MCF 10A (cell line): ENCODE measurements around the gene CFAP119. TPM values are rescaled to one million over a fixed set of nuclear protein-coding genes. Genes with fewer than 3 reads are reported as not detected.

Source experiments
- BruUV-seq: library from RNA; stranded (reverse); fragments of 400-500 nt; replicated peaks from 2 replicates; lab custom pipeline; 2021; lab: Mats Ljungman, UMichigan
- CTCF ChIA-PET: fragments of 300-600 bp; sonication (Branson Sonifier 250); formaldehyde crosslinking; extraction: SDS; loops from one replicate; lab custom pipeline; 2021; ENCODE audit warnings: antibody characterized with exemption, inconsistent platforms; lab: Yijun Ruan, JAX
- POLR2A ChIA-PET: fragments of 300-600, 350-650 bp; sonication (Branson Sonifier 250); formaldehyde crosslinking; extraction: SDS; loops from one replicate; lab custom pipeline; 2020; ENCODE audit warnings: antibody characterized with exemption, inconsistent platforms; lab: Yijun Ruan, JAX
- DNase-seq: peaks from one replicate; pipeline ENCODE4 v3.0.0-alpha.2; 2018; ENCODE audit not compliant: unreplicated experiment
- H3K27ac Mint-ChIP-seq: one replicate; pipeline ENCODE4 v1.8.0; 2022; ENCODE audit warnings: mild to moderate bottlenecking, low read depth, mixed read lengths; ENCODE audit not compliant: unreplicated experiment
- H3K27me3 Mint-ChIP-seq: one replicate; pipeline ENCODE4 v1.8.0; 2022; ENCODE audit warnings: mixed read lengths; ENCODE audit not compliant: insufficient read depth, unreplicated experiment
- H3K36me3 Mint-ChIP-seq: one replicate; pipeline ENCODE4 v1.8.0; 2022; ENCODE audit warnings: mild to moderate bottlenecking, moderate library complexity, mixed read lengths; ENCODE audit not compliant: insufficient read depth, unreplicated experiment
- H3K4me1 Mint-ChIP-seq: one replicate; pipeline ENCODE4 v1.8.0; 2022; ENCODE audit warnings: mixed read lengths; ENCODE audit not compliant: insufficient read depth, unreplicated experiment
- H3K4me3 Mint-ChIP-seq: one replicate; pipeline ENCODE4 v1.8.0; 2022; ENCODE audit warnings: mild to moderate bottlenecking, moderate library complexity, mixed read lengths; ENCODE audit not compliant: unreplicated experiment
- H3K9me3 Mint-ChIP-seq: one replicate; pipeline ENCODE4 v1.8.0; 2022; ENCODE audit warnings: mixed read lengths; ENCODE audit not compliant: unreplicated experiment
- CTCF ChIP-seq: fragments of 200-600 bp; IDR thresholded peaks from one replicate; pipeline ENCODE4 v1.8.0; 2022; ENCODE audit warnings: antibody characterized with exemption, mild to moderate bottlenecking; ENCODE audit not compliant: unreplicated experiment
- intact Hi-C: fragments of 100-400 bp; cut with micrococcal nuclease; formaldehyde crosslinking; loops from 2 replicates; pipeline ENCODE4 v1.14.1; 2022
- total RNA-seq: library from RNA; stranded (reverse); gene quantifications from 2 replicates; pipeline ENCODE4 v1.2.3, GENCODE V29; 2022

The CFAP119 gene
- total RNA-seq, 1 experiment from 2014 or later: 5.2 TPM

- Mint-ChIP-seq H3K27ac (no peak overlapping the region), H3K4me1 (peaks cover 5% of the 10 kb centered on the region), H3K4me3 (no peak overlapping the region), H3K9me3 (no peaks in the 10 kb centered on the region), H3K27me3 (no peaks in the 10 kb centered on the region), H3K36me3 (peaks cover 91% of the 10 kb centered on the region)
- intact Hi-C loops: no loop called here
- ChIA-PET CTCF (interaction anchor here (0.7 to 1.2 kb wide), 3 partner anchors 11 to 431 kb away, joined by 3 to 5 read pairs (median 3); no protein-coding TSS in a partner anchor), POLR2A (interaction anchor here (0.6 to 1.7 kb wide), 6 partner anchors 8 to 289 kb away, joined by 4 to 5 read pairs (median 4); partner anchors contain the start of gene PHKG2)
- TSS peak; percentile 18 for BruUV-seq
- TF ChIP-seq CTCF: no peak
- DNase-seq: no peak
Observed at GRCh38 chr16:30723725-30724355, 38.0 kb downstream of the CFAP119 start.

- Mint-ChIP-seq H3K4me1 (peaks cover 5% of the 10 kb centered on the region), H3K9me3 (no peaks in the 10 kb centered on the region), H3K27ac (no peak overlapping the region), H3K36me3 (peaks cover 91% of the 10 kb centered on the region), H3K27me3 (no peaks in the 10 kb centered on the region), H3K4me3 (no peak overlapping the region)
- TF ChIP-seq CTCF: no peak
- ChIA-PET POLR2A (interaction anchor here (1.2 kb wide), 1 partner anchor 17 kb away, joined by 4 read pairs; a partner anchor contains a TSS), CTCF (interaction anchor here (0.9 to 1.6 kb wide), 2 partner anchors 9 to 25 kb away, joined by 3 to 5 read pairs; partner anchors contain the start of gene PHKG2)
- BruUV-seq: no TSS peak
- DNase-seq: no peak
- intact Hi-C loops: no loop called here
Observed at GRCh38 chr16:30722916-30723315, 38.9 kb downstream of the CFAP119 start.

- Mint-ChIP-seq H3K27me3 (no peaks in the 10 kb centered on the region), H3K4me1 (peaks cover 5% of the 10 kb centered on the region), H3K9me3 (no peaks in the 10 kb centered on the region), H3K36me3 (peaks cover 91% of the 10 kb centered on the region), H3K27ac (no peak overlapping the region), H3K4me3 (no peak overlapping the region)
- POLR2A ChIA-PET: interaction anchor here (0.6 to 1.2 kb wide), 4 partner anchors 16 to 786 kb away, joined by 3 to 4 read pairs (median 4); a partner anchor contains a TSS
- no TSS peak for BruUV-seq
- CTCF ChIA-PET: interaction anchor here (0.9 to 1.6 kb wide), 4 partner anchors 9 to 122 kb away, joined by 3 to 10 read pairs (median 4); partner anchors contain the start of gene PHKG2
- intact Hi-C loops: no loop called here
- no peak for DNase-seq
- TF ChIP-seq CTCF: no peak
Observed at GRCh38 chr16:30722443-30722842, 39.4 kb downstream of the CFAP119 start.

GRCh38 chr16:30721606-30722005, 40.3 kb downstream of the CFAP119 start:
- no peaks in the 10 kb centered on the region for H3K27me3 Mint-ChIP-seq
- ChIA-PET POLR2A (interaction anchor here (0.8 to 1.2 kb wide), 2 partner anchors 17 to 19 kb away, joined by 3 to 4 read pairs; a partner anchor contains a TSS), CTCF (interaction anchor here (1.1 to 1.6 kb wide), 3 partner anchors 19 to 123 kb away, joined by 3 to 10 read pairs (median 5); partner anchors contain the start of gene PHKG2)
- H3K4me1 Mint-ChIP-seq: peaks cover 5% of the 10 kb centered on the region
- no peak overlapping the region for H3K4me3 Mint-ChIP-seq
- no TSS peak for BruUV-seq
- intact Hi-C loops: no loop called here
- TF ChIP-seq CTCF: no peak
- H3K36me3 Mint-ChIP-seq: peaks cover 91% of the 10 kb centered on the region
- no peak for DNase-seq
- no peaks in the 10 kb centered on the region for H3K9me3 Mint-ChIP-seq
- peak overlapping the region; percentile 51 for H3K27ac Mint-ChIP-seq
